HG03103 (cell line): ENCODE data around the gene PASK.
"Not testable (repeated sequence)": the region's sequence is repeated elsewhere in the genome, so short reads cannot be mapped to it uniquely, and the experiment has no call there.

Experiments used
- ATAC-seq: cut with Tn5 transposase; IDR thresholded peaks from one replicate; pipeline ENCODE4 v1.9.1; 2021; ENCODE audit warnings: low read depth; ENCODE audit not compliant: unreplicated experiment

The PASK gene

GRCh38 chr2:241109210-241110088 is 39.8 kb downstream of the PASK start:
- ATAC-seq: no peak

GRCh38 chr2:241108271-241109209 is 40.7 kb downstream of the PASK start:
- ATAC-seq: no peak

- no peak for ATAC-seq
Measured at GRCh38 chr2:241107031-241107783, 42.1 kb downstream of the PASK start.

GRCh38 chr2:241105641-241106040 is 43.6 kb downstream of the PASK start:
- no peak for ATAC-seq

GRCh38 chr2:241104611-241105010 is 44.7 kb downstream of the PASK start:
- ATAC-seq: not testable (repeated sequence)

GRCh38 chr2:241103176-241103595 is 46.1 kb downstream of the PASK start:
- ATAC-seq: no peak

DNA sequence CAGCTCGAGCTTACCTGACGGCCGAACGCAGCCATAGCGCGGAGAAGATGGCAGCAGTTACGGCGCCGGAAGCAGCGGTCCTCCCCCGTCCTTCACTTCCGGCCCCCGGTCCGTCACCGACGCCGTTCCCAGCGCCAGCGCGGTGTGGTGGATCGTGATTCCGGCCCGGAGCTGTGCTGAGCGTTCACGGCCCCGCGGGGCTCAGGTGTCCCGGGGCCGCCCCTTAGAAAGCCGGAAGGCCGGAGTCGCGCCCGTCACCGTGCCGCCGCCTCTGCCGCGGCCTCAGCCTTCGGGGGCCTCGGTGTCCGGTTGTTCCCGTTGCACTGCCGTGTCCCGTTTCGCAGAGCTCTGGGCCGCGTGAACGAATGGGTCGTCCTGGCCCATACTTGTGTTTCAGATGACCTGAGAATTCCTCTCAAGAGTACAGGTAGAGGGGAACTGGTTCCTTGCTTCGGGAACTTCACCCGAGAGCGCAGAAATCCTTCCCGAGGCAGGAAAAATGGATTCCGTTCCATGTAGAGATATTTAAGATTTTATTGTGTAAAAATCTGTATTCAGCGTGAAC is 47.0 kb downstream of the PASK start, which contains the start of gene MTERF4:
MTERF4 (minus strand) TSS at position 49 of the 565 bp plus-strand sequence; CDS start at position 35, 14 bp downstream.
- peak; percentile 85 for ATAC-seq

DNA sequence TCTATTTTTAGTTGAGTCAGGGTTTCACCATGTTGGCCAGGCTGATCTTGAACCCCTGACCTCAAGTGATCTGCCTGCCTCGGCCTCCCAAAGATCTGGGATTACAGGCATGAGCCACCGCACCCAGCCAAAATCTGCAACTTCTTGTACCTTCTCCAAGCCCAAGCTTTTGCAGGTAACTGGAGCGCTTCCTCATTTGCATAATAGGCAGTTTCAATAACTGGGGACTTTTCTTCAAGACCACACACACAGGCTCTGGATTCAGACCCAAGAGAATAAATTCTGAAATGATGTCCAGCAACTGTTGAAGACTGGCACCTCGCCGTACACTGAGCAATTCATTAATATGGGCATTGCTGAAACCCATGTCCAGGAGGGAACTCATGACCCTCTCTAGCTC is 50.0 kb downstream of the PASK start:
- no peak for ATAC-seq

- ATAC-seq: peak; percentile 53
Measured at GRCh38 chr2:241096979-241097378, 52.3 kb downstream of the PASK start.

GRCh38 chr2:241095594-241096290 is 53.5 kb downstream of the PASK start:
- no peak for ATAC-seq

DNA sequence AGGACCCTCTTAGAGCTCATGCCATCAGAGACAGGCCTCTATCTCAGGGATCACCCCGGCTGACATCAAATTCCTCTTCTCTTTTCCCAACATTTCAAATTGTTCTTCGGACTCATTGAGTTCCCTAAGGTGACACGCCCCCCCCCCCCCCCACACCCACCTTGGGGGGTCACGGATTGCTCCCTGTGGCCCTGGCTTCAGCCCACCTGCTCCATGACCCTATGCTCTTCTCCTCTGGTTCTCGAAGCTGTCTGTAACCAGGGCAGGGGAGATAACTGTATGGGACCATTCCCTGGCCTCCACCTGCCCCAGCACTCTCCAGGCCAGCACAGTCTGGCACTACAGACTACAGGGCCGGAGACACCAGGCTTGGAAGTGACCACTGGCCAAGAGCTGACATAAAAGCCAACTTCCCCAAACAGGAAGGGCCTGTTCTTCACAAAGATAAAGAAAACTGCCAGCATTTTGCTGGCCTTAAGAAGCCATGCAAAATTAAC is 54.3 kb downstream of the PASK start:
- no peak for ATAC-seq

DNA sequence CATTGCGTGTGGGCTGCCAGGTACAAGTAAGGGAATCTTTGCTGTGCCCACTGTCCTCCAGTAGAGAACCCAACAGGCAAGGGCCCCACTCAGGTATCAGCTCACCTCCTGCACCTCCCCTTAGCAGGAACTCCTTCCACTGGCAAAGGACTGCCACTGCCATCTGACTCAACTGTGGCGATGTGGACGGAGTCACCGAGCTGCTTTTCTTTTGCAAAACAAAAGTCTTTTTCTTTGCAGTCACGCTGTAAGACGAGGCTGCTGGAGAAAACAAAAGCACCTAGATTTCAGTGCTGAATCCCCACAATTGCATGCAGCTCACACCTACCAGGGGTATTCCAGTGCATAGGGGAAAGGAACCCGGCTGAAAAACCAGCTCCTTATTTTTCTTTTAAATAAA is 55.1 kb downstream of the PASK start:
- no peak for ATAC-seq

- not testable (repeated sequence) for ATAC-seq
Measured at GRCh38 chr2:241093133-241093781, 56.0 kb downstream of the PASK start.

DNA sequence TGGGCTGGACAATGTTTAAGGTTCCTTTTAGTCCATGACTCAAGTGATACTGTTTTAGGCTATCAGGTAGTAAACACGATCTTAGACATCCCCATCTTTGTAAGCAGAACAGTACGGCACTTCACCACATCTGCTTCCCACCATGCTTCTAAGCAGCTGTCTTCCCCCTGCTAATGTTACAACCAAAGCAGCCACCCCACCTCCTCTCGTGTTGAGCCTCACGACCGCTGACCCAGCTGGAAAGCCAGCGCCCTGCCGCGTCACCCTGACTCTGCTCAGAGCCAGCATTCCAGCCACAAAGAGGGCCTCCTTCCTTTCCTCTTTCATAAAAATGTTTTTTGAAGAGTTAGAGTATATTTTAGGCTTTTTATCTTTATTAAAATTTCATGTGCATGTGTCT is 56.6 kb downstream of the PASK start:
- ATAC-seq: no peak

GRCh38 chr2:241091734-241092445 is 57.4 kb downstream of the PASK start:
- no peak for ATAC-seq

DNA sequence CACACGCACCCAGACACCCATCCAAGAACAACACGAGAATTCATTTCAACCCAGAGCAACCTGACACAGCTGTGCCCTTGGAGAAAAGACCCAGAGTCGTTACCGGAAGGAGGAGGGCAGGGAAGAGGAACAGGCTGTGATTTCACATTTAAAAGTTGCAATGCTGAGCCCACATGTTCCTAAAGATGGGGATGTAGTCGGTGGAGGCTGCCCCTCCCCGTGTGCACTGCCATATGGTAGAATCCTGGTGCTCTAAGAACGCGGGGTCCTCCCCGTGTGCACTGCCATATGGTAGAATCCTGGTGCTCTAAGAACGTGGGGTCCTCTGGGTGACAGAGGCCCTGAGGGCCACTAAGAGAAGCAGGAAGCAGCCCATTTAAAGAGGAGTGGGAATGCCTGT is 58.1 kb downstream of the PASK start:
- ATAC-seq: no peak

DNA sequence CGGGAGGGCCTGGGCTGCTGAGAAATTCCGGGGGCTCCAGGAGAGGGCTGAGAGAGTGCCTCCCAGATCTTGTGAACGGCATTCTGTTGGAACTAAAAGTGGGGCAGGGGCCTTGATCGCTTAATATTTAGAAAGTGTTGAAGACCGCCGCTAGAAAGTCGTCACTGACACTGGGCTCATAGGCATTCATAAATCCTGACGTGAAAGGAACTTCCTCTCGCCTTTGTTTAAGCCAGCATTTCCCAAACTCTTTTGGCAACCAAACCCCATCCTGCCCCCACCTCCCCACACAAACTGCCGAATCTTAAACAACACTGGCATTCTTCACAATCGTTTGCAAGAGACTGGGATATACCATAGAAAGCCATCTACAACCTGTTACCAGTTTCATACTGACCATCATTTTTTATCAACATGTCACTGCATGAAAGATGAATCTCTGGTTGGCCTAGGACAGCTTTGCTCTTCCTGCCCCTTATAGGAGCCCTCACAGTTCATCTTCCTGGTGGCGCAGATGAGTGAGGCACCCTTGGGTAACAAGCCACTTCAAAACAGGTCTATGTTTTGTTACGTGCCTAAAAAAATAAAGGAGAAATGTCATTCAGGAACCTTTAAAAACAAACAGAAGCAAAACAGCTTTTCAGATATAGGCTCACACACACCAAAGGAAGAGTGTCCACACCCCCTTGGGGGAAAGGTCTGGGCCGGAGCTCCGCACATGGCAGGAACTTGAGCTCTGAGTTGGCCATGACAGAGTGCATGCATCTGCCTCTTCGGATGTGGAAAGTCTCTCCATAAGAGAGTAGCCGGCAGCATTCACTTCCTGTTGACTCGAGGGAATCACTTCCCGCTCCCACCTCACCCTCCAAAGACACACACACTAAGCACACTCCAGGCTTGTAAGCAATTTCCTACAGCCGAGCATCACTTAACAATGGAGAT is 60.2 kb downstream of the PASK start:
- no peak for ATAC-seq
